Measurements from ENCODE around the gene CDH4. TPM values are rescaled to one million over a fixed set of nuclear protein-coding genes. Genes with fewer than 3 reads are reported as not detected.

The CDH4 gene
- total and polyA plus RNA-seq, 2 donors (not counting 1 experiment from before 2014, with no cell fraction given), result not detected

GRCh38 chr20:61572789-61573188 is 320.7 kb downstream of the CDH4 start:
- Histone ChIP-seq H3K4me3 (ENCODE audit: control extremely low read depth in 1 of 5, extremely low read depth in 1 of 5, insufficient read depth in 1 of 5, low read depth in 2 of 5, low read length in 4 of 5) (no peak overlapping the region), H3K4me1 (ENCODE audit: control insufficient read depth in 2 of 2, insufficient read depth in 2 of 2, low read length in 2 of 2) (no peaks in the 10 kb centered on the region), H3K27ac (ENCODE audit: low read length in 2 of 2) (no peak overlapping the region), H3K36me3 (replicated peaks in 1 of 2; ENCODE audit: control extremely low read depth in 1 of 2, control insufficient read depth in 1 of 2, extremely low read depth in 1 of 2, insufficient read depth in 2 of 2, low read length in 1 of 2) (no peaks in the 10 kb centered on the region), H4K20me1 (ENCODE audit: control insufficient read depth, insufficient read depth, low read length, poor library complexity, severe bottlenecking) (no peaks in the 10 kb centered on the region), H3K79me2 (ENCODE audit: control insufficient read depth, insufficient read depth, low read length) (no peaks in the 10 kb centered on the region), H3K9ac (ENCODE audit: low read length) (no peak overlapping the region), H3K4me2 (replicated peaks; ENCODE audit: low read depth, low read length, poor library complexity, severe bottlenecking) (no peak overlapping the region), H2AFZ (ENCODE audit: insufficient read depth, low read depth, low read length, poor library complexity, severe bottlenecking) (no peak overlapping the region), H3K9me3 (ENCODE audit: control extremely low read depth in 1 of 3, control insufficient read depth in 2 of 3, insufficient read depth in 1 of 3, low read length in 2 of 3) (peaks cover 0 to 34% (median 0%) of the 10 kb centered on the region in 3 donors), H3K27me3 (replicated peaks in 1 of 4; ENCODE audit: control extremely low read depth in 1 of 4, control insufficient read depth in 3 of 4, insufficient read depth in 4 of 4, low read length in 3 of 4) (no peaks in the 10 kb centered on the region)
- Mint-ChIP-seq H3K9me3 (ENCODE audit: insufficient read depth) (peaks cover 2% of the 10 kb centered on the region), H3K4me3 (no peak overlapping the region), H3K27me3 (no peaks in the 10 kb centered on the region), H3K4me1 (no peaks in the 10 kb centered on the region), H3K27ac (no peak overlapping the region)
- DNase-seq, result no peak
- WGBS (ENCODE audit: insufficient coverage), result 82% methylated on average over 7 of the region's 7 CpGs
- TF ChIP-seq EZH2 (IDR thresholded peaks at IDR 0.05; ENCODE audit: borderline replicate concordance, insufficient read depth, low read depth, low read length, poor library complexity, severe bottlenecking) (no peak), CTCF (IDR thresholded peaks at IDR 0.05) (no peak)
- intact Hi-C loops (cut with micrococcal nuclease), result no loop called here
- CTCF ChIA-PET, result no interaction called here
- no peak for ATAC-seq (ENCODE audit: low read depth)
- POLR2A ChIA-PET, result no interaction called here

- Histone ChIP-seq H4K20me1 (ENCODE audit: control insufficient read depth, insufficient read depth, low read length, poor library complexity, severe bottlenecking) (no peaks in the 10 kb centered on the region), H3K4me3 (ENCODE audit: control extremely low read depth in 1 of 5, extremely low read depth in 1 of 5, insufficient read depth in 1 of 5, low read depth in 2 of 5, low read length in 4 of 5) (no peak overlapping the region), H3K36me3 (replicated peaks in 1 of 2; ENCODE audit: control extremely low read depth in 1 of 2, control insufficient read depth in 1 of 2, extremely low read depth in 1 of 2, insufficient read depth in 2 of 2, low read length in 1 of 2) (no peaks in the 10 kb centered on the region), H3K4me2 (replicated peaks; ENCODE audit: low read depth, low read length, poor library complexity, severe bottlenecking) (no peak overlapping the region), H3K9me3 (ENCODE audit: control extremely low read depth in 1 of 3, control insufficient read depth in 2 of 3, insufficient read depth in 1 of 3, low read length in 2 of 3) (peaks cover 0 to 33% (median 0%) of the 10 kb centered on the region in 3 donors), H3K27ac (ENCODE audit: low read length in 2 of 2) (no peak overlapping the region), H2AFZ (ENCODE audit: insufficient read depth, low read depth, low read length, poor library complexity, severe bottlenecking) (no peak overlapping the region), H3K4me1 (ENCODE audit: control insufficient read depth in 2 of 2, insufficient read depth in 2 of 2, low read length in 2 of 2) (no peaks in the 10 kb centered on the region), H3K9ac (ENCODE audit: low read length) (no peak overlapping the region), H3K79me2 (ENCODE audit: control insufficient read depth, insufficient read depth, low read length) (no peaks in the 10 kb centered on the region), H3K27me3 (replicated peaks in 1 of 4; ENCODE audit: control extremely low read depth in 1 of 4, control insufficient read depth in 3 of 4, insufficient read depth in 4 of 4, low read length in 3 of 4) (no peaks in the 10 kb centered on the region)
- CTCF ChIA-PET, result no interaction called here
- no peak for ATAC-seq (ENCODE audit: low read depth)
- no peak for TF ChIP-seq CTCF (IDR thresholded peaks at IDR 0.05)
- no peak for TF ChIP-seq EZH2 (IDR thresholded peaks at IDR 0.05; ENCODE audit: borderline replicate concordance, insufficient read depth, low read depth, low read length, poor library complexity, severe bottlenecking)
- POLR2A ChIA-PET, result no interaction called here
- WGBS (ENCODE audit: insufficient coverage), result 82% methylated on average over 16 of the region's 16 CpGs
- intact Hi-C loops (cut with micrococcal nuclease), result no loop called here
- Mint-ChIP-seq H3K27me3 (no peaks in the 10 kb centered on the region), H3K27ac (no peak overlapping the region), H3K9me3 (ENCODE audit: insufficient read depth) (peaks cover 2% of the 10 kb centered on the region), H3K4me1 (no peaks in the 10 kb centered on the region), H3K4me3 (no peak overlapping the region)
- no peak for DNase-seq
These were observed 321.6 kb downstream of the CDH4 start for GRCh38 chr20:61573415-61574305.

Measured in B cell (primary cell).